OCI-LY1 (cell line): ENCODE results near the gene PIK3C2G.

Experiments used
- H2AFZ ChIP-seq: fragments of 200-600 bp; sonication (generic), shearing (Covaris generic); 2 replicates; pipeline ENCODE4 v1.6.0; 2014; ENCODE audit warnings: antibody characterized with exemption, mild to moderate bottlenecking, low read length
- H3F3A ChIP-seq: fragments of 200-600 bp; sonication (generic), shearing (Covaris generic); 2 replicates; pipeline ENCODE4 v1.6.0; 2014; ENCODE audit warnings: mild to moderate bottlenecking, antibody characterized with exemption, low read length, moderate library complexity; ENCODE audit not compliant: insufficient read depth
- H3K27ac ChIP-seq: fragments of 200-600 bp; sonication (generic); 2 replicates; pipeline ENCODE4 v1.5.1; 2014; ENCODE audit warnings: low read length, mixed run types, mild to moderate bottlenecking, low read depth; ENCODE audit not compliant: poor library complexity, severe bottlenecking
- H3K27me3 ChIP-seq: fragments of 200-600 bp; sonication (generic); 2 replicates; pipeline ENCODE4 v1.6.0; 2014; ENCODE audit warnings: antibody characterized with exemption, mild to moderate bottlenecking, low read length, moderate library complexity; ENCODE audit not compliant: insufficient read depth
- H3K36me3 ChIP-seq: fragments of 200-600 bp; sonication (generic); 2 replicates; pipeline ENCODE4 v1.6.1; 2014; ENCODE audit warnings: mild to moderate bottlenecking, antibody characterized with exemption, low read length, moderate library complexity, mixed read lengths; ENCODE audit not compliant: insufficient read depth
- H3K4me1 ChIP-seq: fragments of 200-600 bp; sonication (generic); 2 replicates; pipeline ENCODE4 v1.5.1; 2014; ENCODE audit warnings: mild to moderate bottlenecking, low read length, moderate library complexity; ENCODE audit not compliant: insufficient read depth, severe bottlenecking
- H3K4me2 ChIP-seq: fragments of 200-600 bp; sonication (generic), shearing (Covaris generic); 2 replicates; pipeline ENCODE4 v1.6.1; 2014; ENCODE audit warnings: low read length
- H3K4me3 ChIP-seq: fragments of 200-600 bp; sonication (generic); 2 replicates; pipeline ENCODE4 v1.5.1; 2014; ENCODE audit warnings: low read length, low read depth, mild to moderate bottlenecking, mixed read lengths; ENCODE audit not compliant: poor library complexity, severe bottlenecking
- H3K79me2 ChIP-seq: fragments of 200-600 bp; shearing (Covaris generic); 2 replicates; pipeline ENCODE4 v1.6.1; 2016; ENCODE audit warnings: mixed run types, low read length, mixed read lengths; ENCODE audit not compliant: insufficient read depth
- H3K9ac ChIP-seq: fragments of 200-600 bp; sonication (generic), shearing (Covaris generic); 2 replicates; pipeline ENCODE4 v1.6.1; 2014; ENCODE audit warnings: mild to moderate bottlenecking, low read length, mixed read lengths
- H3K9me2 ChIP-seq: fragments of 200-600 bp; sonication (generic), shearing (Covaris generic); 2 replicates; pipeline ENCODE4 v1.6.1; 2014; ENCODE audit warnings: low read depth, mild to moderate bottlenecking, low read length, mixed read lengths
- H3K9me3 ChIP-seq: fragments of 200-600 bp; shearing (Covaris generic); 2 replicates; pipeline ENCODE4 v1.6.1; 2014; ENCODE audit warnings: low read length, mixed read lengths
- H4K20me1 ChIP-seq: fragments of 200-600 bp; sonication (generic), shearing (Covaris generic); 2 replicates; pipeline ENCODE4 v1.6.0; 2016; ENCODE audit warnings: mild to moderate bottlenecking, low read length; ENCODE audit not compliant: insufficient read depth
- CTCF ChIP-seq: fragments of 200-600 bp; sonication (generic), shearing (Covaris generic); IDR thresholded peaks from 2 replicates; pipeline ENCODE4 v1.5.1; 2017; ENCODE audit warnings: mild to moderate bottlenecking, antibody characterized with exemption, low read length, moderate library complexity, mixed read lengths
- EZH2 ChIP-seq: fragments of 200-600 bp; sonication (generic), shearing (Covaris generic); IDR thresholded peaks from 2 replicates; pipeline ENCODE4 v1.8.0; 2017; ENCODE audit warnings: borderline replicate concordance, mixed run types, mild to moderate bottlenecking, antibody characterized with exemption, low read length, moderate library complexity, mixed read lengths

Gene PIK3C2G

GRCh38 chr12:18358930-18359329, 97.6 kb downstream of the PIK3C2G start:
- no peaks in the 10 kb centered on the region for H3K4me1 ChIP-seq
- H2AFZ ChIP-seq: no peak overlapping the region
- no peaks in the 10 kb centered on the region for H4K20me1 ChIP-seq
- TF ChIP-seq CTCF (no peak), EZH2 (no peak)
- no peaks in the 10 kb centered on the region for H3K9me3 ChIP-seq
- no peaks in the 10 kb centered on the region for H3F3A ChIP-seq
- H3K36me3 ChIP-seq: no peaks in the 10 kb centered on the region
- H3K4me2 ChIP-seq: no peak overlapping the region
- no peaks in the 10 kb centered on the region for H3K27me3 ChIP-seq
- no peak overlapping the region for H3K4me3 ChIP-seq
- H3K9me2 ChIP-seq: no peaks in the 10 kb centered on the region
- H3K9ac ChIP-seq: no peak overlapping the region
- no peaks in the 10 kb centered on the region for H3K79me2 ChIP-seq
- no peak overlapping the region for H3K27ac ChIP-seq

- Histone ChIP-seq H3K9me3 (no peaks in the 10 kb centered on the region), H3K4me3 (no peak overlapping the region), H3K4me2 (no peak overlapping the region), H2AFZ (no peak overlapping the region), H3K36me3 (no peaks in the 10 kb centered on the region), H3K4me1 (no peaks in the 10 kb centered on the region), H4K20me1 (no peaks in the 10 kb centered on the region), H3K79me2 (no peaks in the 10 kb centered on the region), H3F3A (no peaks in the 10 kb centered on the region), H3K9ac (no peak overlapping the region), H3K27ac (no peak overlapping the region), H3K27me3 (no peaks in the 10 kb centered on the region), H3K9me2 (no peaks in the 10 kb centered on the region)
- no peak for TF ChIP-seq EZH2
- no peak for TF ChIP-seq CTCF
Observed at GRCh38 chr12:18361433-18361832, 100.1 kb downstream of the PIK3C2G start.

- Histone ChIP-seq H3K79me2 (no peaks in the 10 kb centered on the region), H3K27me3 (no peaks in the 10 kb centered on the region), H3K27ac (no peak overlapping the region), H3K9me2 (no peaks in the 10 kb centered on the region), H4K20me1 (no peaks in the 10 kb centered on the region), H3K9ac (no peak overlapping the region), H3K4me3 (no peak overlapping the region), H3F3A (no peaks in the 10 kb centered on the region), H3K9me3 (no peaks in the 10 kb centered on the region), H3K4me1 (no peaks in the 10 kb centered on the region), H3K4me2 (no peak overlapping the region), H2AFZ (no peak overlapping the region), H3K36me3 (no peaks in the 10 kb centered on the region)
- TF ChIP-seq EZH2: no peak
- TF ChIP-seq CTCF: no peak
Observed at GRCh38 chr12:18363321-18363720, 102.0 kb downstream of the PIK3C2G start.
